Right forelimb (tissue), 1 donor: ENCODE data around the gene ANKRD33B.

ENCODE experiments used
- DNase-seq: peaks from one replicate; pipeline ENCODE4 v3.0.0-alpha.2; 2018

Gene ANKRD33B

DNA sequence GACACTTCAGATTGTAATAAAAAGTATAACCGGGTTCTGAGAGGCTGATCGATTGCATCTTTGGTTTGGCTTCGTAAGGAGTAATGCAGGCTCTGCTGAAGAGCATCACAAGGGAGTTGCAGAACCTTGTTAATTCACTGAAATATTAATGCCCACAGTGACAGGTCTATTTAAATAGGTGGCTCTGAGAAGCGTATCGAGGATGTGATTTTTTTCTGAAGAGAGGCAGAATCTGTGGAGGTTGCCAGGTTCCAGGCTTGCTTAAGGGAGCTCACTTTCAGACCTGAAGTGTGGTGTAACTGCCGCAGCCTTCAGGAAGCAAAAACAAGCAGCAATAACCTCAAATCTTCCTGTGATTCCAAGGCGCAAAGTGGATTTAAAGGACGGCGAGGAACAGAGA lies 80.3 kb downstream of the ANKRD33B start:
- DNase-seq = peak; percentile 1

DNA sequence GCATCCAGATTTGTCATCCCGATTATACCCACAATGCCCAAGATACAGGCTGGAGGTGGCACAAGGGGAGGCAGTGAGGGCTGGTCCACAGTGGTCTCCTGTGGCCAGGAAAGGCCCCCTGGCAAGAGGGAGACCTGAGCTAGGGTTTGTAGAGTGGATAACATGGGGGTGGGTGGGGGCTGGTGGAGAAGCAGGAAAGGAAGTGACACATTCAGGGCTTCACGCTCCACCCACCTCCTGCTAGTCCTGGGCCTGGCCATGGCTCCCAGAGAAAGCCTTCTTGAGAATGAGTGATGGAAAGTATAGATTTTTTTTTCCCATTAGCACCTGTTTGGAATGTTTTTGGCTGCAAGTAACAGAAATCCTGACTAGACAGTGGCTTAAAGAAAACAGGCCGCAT lies 81.3 kb downstream of the ANKRD33B start:
- DNase-seq = peak; percentile 11

DNA sequence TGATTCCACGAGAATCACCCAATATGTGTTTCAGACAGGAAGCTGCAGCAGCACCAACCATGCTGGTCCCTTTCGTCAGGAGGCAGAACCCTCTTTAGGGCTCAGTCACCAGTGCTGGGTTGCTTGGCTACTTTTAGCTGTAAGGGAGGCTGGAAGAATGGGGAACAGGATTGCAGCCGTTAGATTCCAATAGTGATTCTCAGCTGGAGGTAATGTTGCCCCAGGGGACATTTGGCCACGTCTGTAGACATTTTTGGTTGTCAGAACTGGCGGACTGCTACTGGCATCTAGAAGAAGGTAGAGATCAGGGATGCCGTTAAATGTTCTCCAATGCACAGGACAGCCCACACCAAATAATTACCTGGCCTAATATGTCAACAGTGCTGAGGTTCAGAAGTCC lies 81.8 kb downstream of the ANKRD33B start:
- DNase-seq = peak; percentile 6

DNA sequence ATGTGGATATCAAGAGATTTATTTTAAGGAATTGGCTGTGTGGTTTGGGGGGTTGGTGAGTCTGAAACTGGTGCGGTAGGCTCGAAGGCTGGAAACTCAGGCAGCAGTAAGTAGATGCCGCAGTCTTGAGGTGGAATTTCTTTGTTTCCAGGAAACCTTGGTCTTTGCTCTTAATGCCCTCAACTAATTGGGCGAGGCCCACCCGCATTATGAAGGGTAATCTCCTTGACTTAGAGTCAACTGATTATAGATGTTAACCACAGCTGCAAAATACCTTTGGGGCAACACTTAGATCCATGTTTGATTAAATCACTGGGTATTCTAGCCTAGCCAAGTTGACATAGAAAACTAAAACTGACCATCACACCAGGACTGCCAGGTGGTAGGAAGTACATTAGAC lies 83.8 kb downstream of the ANKRD33B start:
- no peak for DNase-seq

DNA sequence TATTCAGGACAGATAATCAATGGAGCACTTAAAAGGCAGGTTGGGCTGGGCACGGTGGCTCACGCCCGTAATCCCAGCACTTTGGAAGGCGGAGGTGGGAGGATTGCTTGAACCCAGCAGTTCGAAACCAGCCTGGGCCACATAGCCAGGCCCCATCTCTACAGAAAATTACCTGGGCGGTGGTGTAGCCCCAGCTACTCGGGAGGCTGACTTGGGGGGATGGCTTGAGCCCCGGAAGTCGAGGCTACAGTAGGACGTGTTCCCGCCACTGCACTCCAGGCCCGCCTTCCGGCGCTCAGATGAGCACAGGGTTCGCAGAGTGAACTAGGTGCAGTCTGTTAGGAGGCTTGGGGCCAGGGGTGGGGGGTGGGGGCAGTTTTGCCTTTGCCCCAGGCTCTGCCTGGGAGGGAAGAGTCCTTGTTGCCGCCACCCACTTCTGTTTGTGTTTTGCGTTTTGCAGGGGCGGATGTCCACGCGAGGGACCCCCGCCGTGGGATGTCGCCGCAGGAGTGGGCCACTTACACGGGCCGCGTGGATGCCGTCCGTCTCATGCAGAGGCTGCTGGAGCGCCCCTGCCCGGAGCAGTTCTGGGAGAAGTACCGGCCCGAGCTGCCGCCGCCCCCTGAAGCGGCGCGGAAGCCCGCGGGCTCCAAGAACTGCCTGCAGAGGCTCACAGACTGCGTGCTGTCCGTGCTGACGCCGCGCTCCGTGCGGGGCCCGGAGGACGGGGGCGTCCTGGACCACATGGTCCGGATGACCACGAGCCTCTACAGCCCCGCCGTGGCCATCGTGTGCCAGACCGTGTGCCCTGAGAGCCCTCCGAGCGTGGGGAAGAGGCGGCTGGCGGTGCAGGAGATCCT lies 85.2 kb downstream of the ANKRD33B start:
- no peak for DNase-seq

DNA sequence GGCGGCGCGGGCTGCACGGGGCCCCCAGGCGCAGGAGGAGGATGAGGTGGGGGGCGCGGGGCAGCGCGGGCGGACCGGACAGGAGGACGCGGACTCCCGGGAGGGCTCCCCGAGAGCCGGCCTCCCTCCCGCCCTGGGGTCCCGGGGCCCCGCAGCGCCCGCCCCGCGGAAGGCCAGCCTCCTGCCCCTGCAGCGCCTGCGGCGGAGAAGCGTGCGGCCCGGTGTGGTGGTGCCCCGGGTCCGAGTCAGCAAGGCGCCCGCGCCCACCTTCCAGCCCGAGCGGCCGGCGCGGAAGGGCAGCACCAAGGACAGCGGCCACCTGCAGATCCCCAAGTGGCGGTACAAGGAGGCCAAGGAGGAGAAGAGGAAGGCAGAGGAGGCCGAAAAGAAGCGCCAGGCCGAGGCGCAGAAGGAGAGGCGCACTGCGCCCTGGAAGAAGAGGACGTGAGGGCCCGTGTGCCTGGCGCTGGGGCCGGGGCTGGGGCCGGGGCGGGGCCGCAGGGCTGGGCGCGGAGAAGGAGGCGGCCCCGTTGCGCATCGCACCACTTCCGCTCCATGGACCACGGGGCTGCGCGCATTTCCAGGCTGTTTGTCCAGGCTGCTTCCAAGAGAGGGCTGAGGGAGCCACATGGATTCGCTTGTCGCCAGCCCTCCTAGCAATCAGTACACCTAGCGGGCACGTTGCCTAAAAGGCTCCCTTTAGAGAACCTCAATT lies 86.0 kb downstream of the ANKRD33B start:
- DNase-seq = peak; percentile 74

DNA sequence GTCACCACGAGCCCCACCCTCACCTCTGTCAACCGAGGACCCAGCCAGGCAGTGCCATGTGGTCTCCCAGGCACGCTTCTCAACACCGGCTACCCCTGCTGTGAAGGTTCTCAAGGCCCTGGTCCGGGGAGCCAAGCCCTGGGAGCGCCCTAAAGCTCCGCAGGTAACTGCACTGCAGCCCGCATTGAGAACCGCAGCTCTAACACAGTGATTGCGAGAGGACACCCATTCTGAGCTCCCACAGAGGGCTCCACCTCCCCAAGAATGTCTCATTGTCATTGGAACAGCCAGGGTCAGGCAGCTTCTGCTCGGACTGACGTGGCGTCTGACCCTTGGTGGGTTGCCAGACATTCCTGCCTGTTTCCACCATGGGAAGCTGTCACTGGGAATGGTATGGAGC lies 88.3 kb downstream of the ANKRD33B start:
- no peak for DNase-seq

DNA sequence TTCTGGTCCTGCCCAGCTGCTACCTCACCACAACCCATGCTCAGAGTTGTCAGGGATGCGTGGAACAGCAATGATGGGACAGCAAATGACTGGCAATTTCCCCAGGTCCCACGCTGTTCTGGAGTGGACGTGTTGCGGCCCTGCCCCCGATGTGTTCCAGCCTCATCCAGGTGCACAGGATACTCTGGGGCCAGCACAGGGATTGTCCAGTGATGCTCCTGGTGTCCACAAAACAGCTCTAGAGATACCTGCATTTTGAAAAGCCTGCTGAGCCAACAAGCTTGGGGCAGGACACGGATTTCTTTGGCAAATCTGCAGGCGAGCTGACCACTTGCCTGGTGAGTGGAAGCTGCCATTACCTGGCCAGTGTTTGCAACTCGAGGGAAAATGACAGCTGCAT lies 88.7 kb downstream of the ANKRD33B start:
- no peak for DNase-seq

DNA sequence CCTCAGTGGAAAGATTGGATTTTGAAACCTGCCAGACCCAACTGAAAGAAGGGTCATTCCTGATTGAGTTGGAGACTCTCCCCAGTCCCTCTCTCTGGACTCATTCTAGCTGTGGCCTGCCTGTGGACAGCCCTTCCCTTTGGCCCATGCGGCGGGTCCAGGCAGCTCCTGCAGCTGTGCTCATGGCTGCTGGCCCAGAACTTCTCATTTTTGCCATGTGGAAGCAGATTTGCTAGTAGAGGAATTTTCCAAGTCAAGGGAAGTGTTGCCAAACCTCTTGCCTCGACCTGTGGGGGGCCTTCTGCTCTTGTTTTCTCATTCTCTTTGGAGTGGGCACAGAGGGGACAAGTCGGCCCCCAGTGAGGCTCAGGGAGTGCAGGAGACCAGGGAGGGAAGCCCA lies 89.2 kb downstream of the ANKRD33B start:
- peak; percentile 65 for DNase-seq

DNA sequence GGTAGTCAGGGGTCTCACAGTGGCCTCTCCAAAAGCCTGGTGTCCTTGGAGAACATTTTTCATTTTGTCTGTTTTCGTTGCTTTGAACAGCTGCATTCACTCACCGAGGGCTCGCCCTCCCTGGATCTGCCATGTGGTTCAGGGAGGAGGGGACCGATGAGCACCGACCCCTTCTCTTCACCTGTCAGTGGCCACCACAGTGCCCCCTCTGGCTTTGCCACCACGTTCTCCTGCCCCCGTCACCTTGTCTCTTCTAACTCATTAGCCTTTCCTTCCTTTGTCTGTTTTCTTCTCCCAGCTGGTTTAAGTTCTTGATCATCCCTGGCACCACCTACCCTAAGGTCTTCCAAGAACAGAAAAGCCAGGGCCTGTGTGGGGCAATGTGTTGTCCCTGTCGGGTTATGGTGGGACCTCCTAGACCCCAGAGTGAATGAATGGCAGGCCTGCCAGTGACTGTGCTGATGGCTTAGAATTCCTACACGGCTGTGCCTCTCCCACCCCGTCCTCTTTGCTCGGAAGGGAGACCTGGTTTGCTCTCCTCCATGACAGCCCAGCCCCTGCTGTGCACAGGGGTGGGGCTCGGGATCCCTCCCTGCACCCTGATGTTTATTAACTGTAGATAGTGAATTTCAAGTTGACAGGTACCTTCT lies 90.0 kb downstream of the ANKRD33B start:
- no peak for DNase-seq

DNA sequence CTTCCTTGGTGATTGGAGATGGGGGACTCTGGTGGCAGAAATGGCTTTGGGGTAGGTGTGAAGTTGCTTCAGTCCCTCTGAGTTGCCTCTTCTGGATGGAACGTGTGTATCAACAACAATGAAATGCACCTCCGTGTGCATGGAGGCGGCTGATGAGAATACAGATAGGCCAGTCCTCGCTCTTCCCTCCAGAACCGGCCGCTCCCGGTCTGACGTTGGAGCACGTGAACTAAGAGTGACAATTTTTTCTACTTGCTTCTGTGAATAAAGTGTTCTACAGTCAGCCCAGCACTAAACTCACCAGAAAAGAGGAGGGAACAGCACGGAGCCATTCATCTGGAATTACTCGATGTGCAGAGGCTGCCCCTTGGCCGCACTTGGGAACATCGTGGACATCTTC lies 90.7 kb downstream of the ANKRD33B start:
- DNase-seq = no peak

DNA sequence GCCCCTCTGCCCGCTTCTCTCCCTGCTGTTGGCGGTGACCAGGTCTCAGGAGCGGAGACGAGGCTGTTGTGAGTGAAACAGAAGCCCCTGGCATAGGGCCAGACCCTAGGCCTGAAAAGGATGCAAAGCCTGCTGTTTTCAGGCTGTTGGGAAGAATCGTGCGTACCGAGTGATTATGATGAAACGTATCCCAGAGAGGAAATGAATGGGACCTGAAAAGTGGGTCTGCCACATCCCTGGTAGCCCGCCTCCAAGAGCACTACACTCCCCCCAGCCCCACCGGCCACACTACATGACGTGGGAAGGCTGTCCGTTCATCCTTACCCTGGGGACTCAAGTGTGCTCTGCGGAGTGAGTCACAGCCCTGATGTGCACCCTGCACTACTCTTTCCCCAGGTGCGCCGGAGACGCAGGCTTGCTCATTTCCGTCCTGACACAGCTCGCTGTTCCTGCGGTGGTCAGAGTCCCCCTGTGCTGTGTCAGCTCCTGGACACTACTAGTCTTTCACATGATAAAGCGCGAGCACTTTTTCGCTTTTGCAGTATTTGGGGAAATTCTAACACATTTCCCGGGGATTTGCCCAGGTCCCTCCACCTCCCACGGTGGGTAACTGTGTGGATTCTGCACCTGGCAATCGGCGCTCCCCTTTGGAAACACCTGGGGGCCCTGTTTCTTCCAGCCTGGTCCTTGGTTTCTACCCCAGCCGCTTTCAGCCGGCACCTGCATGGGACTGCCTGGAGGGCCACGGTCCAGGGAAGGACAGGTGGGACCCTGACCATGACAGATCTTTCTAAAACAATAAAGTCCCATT lies 91.5 kb downstream of the ANKRD33B start:
- no peak for DNase-seq

DNA sequence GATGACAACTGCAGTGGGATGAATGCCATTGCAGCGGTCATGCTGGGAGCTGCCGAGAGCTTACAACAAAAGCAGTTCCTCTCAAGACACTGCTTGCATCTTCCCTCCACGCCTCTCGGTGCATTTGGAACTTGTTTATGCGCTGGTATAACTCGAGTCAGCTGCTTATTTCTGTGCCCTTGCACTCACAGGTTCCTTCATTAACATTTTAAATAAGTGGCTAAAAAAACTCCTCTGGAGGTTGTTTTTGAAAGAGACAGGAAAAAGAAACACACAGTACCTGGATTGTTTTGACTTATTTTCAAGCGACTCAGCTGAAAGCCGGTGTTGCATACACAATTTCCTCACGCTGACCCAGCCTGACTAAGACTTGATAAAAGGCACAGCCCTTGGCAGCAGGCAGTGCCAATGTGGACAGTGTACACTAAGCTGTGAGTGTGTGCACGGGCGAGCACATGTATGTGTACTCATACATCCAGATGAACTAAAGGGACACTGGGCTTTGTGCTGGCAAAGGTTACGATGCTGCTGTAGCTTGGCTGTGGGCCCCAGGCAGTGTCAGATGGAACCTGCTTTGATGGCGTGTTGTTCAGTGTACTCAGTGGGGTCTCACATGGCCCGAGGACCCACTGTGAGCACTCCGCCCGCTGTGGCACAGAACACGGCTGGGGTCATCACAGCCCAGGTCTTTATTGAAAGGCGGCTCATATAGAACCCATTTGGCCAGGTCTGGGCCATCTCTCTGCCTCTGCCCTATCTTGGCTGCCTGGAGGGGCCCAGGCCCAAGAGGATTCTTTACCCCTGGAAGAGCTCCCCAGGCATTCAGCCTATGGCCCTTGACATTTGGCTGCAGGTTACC lies 92.3 kb downstream of the ANKRD33B start:
- DNase-seq = no peak

DNA sequence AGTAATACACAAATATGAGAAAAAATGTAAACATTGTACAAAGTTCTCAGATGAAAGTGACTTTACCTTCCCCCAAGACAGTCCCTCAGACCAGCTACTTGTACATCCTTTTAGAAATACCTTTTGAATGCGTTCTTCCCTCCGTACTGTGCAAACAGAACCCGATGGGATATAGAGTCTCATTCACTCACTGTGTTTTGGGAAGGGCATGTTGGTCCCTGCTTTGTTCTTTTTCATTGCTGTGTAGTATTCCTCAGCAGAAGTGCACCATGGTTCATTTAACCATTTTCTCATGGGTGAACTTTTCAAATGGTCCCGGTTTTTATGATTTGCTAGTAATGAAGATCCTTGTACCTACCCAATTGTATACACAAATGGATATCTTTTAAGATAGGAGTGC lies 94.4 kb downstream of the ANKRD33B start:
- no peak for DNase-seq

DNA sequence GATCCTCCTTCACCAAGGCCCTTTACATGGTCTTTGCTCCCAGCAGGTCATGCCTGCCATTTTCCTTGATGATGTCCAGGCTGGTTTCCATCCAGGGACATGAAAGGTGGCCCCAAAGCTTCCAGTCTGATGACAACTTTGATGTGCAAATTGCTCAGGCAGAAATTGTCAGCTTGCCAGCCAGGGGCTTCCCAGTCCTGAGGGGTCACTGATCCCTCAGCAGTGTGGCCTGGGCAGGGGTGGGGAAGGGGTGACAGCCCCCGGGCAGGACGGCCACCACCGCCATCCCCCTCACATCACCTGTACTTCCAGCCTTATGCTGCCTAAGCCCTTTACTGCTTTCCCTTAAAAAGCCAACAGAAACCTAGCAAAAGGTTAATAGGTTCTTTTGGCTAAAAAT lies 96.3 kb downstream of the ANKRD33B start:
- no peak for DNase-seq

DNA sequence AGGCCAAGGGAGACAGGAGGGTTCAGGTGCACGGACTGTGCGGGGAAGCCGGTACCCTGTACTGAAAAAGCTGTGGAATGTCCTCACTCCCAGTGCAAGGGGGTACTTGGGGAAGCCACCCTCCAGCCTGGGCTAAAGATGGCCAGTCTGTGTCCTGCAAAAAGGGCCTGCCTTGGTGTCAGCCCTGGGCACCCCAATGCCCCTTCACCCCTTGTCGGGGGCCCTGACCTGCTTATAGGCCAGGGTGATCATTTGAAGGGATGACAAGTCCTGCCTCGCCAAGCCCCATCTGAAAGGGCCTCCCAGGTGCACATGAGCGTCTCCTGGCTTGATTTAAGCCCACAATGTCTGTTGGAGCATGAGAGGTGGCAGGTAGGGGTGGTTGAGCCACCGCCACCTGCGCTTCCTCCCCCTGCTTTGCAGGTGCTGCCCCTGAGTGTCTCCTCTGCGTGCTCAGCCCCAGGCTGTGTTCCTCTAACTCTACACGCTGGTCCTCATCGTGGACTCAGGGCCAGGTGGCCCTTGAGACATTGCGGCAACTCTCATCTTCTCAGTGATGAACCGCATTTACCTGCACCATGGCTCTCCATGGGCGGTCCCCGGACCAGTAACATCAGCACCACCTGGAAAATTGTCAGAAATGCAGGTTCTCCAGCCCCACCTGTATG lies 97.0 kb downstream of the ANKRD33B start:
- DNase-seq = no peak

DNA sequence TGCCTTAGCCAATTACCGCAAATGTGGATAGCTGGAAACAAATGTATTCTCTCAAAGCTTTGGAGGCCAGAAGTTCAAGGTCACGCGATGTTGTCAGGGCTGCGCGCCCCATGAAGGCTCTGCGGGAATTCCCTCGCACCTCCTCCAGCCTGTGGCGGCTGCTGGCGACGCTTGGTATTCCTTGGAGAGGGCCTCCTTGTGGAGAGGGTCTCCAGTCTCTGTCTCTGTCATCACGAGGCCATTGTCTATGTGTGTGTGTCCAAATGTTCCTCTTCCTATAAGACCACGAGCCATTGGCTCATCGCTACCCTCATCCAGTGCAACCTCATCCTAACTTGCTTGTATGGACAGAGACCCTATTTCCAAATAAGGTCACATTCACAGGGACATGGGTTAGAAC lies 97.5 kb downstream of the ANKRD33B start:
- DNase-seq = peak; percentile 7

DNA sequence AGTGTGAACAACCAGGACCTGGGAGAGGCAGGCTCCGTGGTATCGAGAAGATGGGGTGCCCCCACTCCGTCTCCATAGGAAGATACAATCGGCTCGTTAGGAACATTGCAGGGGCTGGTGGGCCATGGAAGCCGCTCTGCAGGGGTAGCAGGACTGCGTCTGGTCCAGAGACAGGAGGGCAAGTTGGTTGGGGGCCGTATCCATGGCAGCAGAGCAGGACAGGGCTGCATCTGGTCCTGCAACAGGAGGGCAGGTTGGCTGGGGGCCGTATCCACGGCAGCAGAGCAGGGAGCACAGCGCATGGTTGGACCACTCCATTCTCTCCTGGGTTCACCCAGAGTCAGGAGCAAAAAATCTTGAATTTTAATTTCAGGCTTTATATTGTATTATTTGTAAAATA lies 98.2 kb downstream of the ANKRD33B start:
- peak; percentile 3 for DNase-seq

DNA sequence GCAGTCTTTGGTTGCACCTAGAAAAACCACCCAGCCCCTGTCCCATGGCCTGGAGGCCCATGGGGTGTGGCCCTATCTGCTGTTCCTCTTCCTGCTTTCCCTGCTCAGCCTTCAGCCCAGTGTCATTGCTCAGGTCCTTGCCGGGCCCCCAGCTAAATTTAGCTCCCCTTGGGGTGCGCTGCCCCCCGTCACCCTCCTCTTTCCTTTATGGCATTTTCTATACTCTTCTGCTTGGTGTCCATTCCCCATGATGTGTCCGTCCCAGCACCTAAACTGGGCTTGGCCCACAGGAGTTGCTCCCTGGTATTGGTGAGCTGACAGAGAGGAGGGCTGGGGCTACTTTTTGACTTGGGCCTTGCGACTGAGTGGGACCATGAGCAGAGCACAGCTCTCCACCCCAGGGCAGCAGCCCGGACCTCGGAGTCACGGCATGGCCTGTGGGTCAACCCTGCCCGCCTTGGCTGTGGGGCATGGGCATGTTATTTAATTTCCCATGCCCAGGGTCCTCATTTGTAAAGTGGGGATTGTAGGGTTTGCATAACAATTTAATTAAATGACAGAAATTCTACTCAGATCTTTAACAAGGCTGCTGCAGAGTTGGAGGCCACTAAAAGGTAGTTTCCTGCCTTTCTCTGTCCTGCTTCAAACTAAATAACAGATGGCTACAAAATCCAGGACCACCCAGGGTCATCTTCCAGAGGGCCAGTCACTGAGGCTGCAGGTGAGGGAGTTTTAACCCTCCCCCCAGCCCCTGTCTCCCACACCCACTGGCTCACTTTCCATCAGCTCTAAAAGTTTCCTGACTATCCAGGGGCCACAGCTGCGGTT lies 99.0 kb downstream of the ANKRD33B start:
- DNase-seq = peak; percentile 44

DNA sequence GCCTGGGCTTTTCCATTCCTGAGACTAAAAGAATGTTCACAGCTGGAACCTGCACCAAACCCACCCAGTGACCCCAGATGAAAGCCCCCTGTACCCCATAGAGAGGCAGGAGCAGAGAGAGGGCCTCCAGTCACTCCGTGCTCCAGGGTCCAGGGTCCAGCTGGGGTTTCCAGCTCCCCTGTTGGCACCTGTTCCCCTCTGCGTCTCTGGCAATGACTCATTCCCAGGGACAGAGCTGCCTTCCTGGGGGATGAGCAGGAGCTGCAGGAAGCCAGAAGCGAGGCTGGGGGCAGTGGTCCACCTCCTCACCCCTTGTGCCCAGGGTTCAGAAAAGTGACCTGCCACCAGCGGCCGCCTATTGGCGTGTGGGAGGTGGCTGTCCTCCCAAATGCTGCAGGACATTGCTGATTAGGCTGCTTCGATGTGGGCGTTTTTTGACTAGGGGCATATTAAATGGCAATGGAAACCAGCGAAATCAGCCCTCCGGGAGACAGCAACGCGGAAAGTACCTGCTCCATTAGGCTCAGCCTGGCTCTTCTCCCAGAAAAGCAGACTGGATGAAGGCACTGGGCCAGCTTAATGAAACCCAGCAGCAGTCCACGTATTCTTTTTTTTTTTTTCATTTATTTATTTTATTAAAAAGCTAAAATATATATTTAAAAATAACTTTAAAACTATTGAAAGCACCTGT lies 99.8 kb downstream of the ANKRD33B start:
- peak; percentile 55 for DNase-seq
